HEK293 (cell line): Measurements from ENCODE around the gene GMNC.
A peak's percentile ranks its signal among the peaks of the same experiment; 100 is the strongest.

ENCODE experiments used
- CTCF ChIA-PET: fragments of 350-600 bp; formaldehyde crosslinking; extraction: SDS; loops from one replicate; lab custom pipeline; 2021; ENCODE audit warnings: antibody characterized with exemption; lab: Yijun Ruan, JAX
- POLR2A ChIA-PET: fragments of 300-600 bp; formaldehyde crosslinking; extraction: SDS; loops from one replicate; lab custom pipeline; 2020; ENCODE audit warnings: antibody characterized with exemption, inconsistent platforms; lab: Yijun Ruan, JAX
- H3K27ac ChIP-seq: fragments of 200-500 bp; sonication (Bioruptor generic); 2 replicates; pipeline ENCODE4 v1.5.1; 2014; ENCODE audit warnings: low read depth, low read length, control low read depth, inconsistent platforms; ENCODE audit errors: extremely low read depth
- H3K36me3 ChIP-seq, 2 experiments: fragments of 200-500 bp in 1 of 2; sonication (Bioruptor generic) in 1 of 2; 1 replicate in 1 of 2; 2 replicates in 1 of 2; pipeline ENCODE4 v1.5.1; 2014 to 2017; ENCODE audit warnings: inconsistent platforms in 2 of 2, low read length in 2 of 2; ENCODE audit not compliant: control insufficient read depth in 2 of 2, insufficient read depth in 1 of 2
- H3K4me1 ChIP-seq: fragments of 200-500 bp; sonication (Bioruptor generic); 2 replicates; pipeline ENCODE4 v1.5.1; 2014; ENCODE audit warnings: mild to moderate bottlenecking, low read length, inconsistent platforms; ENCODE audit not compliant: control insufficient read depth, insufficient read depth
- H3K4me3 ChIP-seq: 2 replicates; pipeline ENCODE4 v1.5.1; 2011; ENCODE audit warnings: low read depth, mild to moderate bottlenecking, control low read depth, low read length, moderate library complexity
- H3K9me3 ChIP-seq: fragments of 200-500 bp; sonication (Bioruptor generic); 2 replicates; pipeline ENCODE4 v1.5.1; 2014; ENCODE audit warnings: low read depth, low read length, inconsistent platforms; ENCODE audit not compliant: control insufficient read depth, insufficient read depth
- BCL11B ChIP-seq: fragments of 450-650 bp; formaldehyde crosslinking; IDR thresholded peaks from 2 replicates; pipeline ENCODE4 v1.5.1; 2016; ENCODE audit warnings: low read depth, missing biosample characterization, missing genetic modification characterization
- EGR2 ChIP-seq: fragments of 450-650 bp; formaldehyde crosslinking; IDR thresholded peaks from 2 replicates; pipeline ENCODE4 v1.5.1; 2016; ENCODE audit warnings: low read depth, missing biosample characterization, missing genetic modification characterization
- GFI1B ChIP-seq: fragments of 450-650 bp; formaldehyde crosslinking; IDR thresholded peaks from 2 replicates; pipeline ENCODE4 v1.5.1; 2016; ENCODE audit warnings: missing biosample characterization, missing genetic modification characterization
- HOXC10 ChIP-seq: sonication (generic); formaldehyde crosslinking; IDR thresholded peaks from 2 replicates; pipeline ENCODE4 v1.8.1; 2023; ENCODE audit warnings: mild to moderate bottlenecking, missing genetic modification reagents
- HOXD13 ChIP-seq: sonication (generic); formaldehyde crosslinking; IDR thresholded peaks from 2 replicates; pipeline ENCODE4 v1.8.0; 2022; ENCODE audit warnings: missing genetic modification reagents, borderline replicate concordance
- KLF1 ChIP-seq: fragments of 450-650 bp; formaldehyde crosslinking; IDR thresholded peaks from 2 replicates; pipeline ENCODE4 v1.5.1; 2016; ENCODE audit warnings: missing biosample characterization, missing genetic modification characterization
- KLF10 ChIP-seq: fragments of 450-650 bp; IDR thresholded peaks from 2 replicates; pipeline ENCODE4 v1.5.1; 2018; ENCODE audit warnings: missing biosample characterization, mild to moderate bottlenecking, missing genetic modification characterization
- MZF1 ChIP-seq: fragments of 450-650 bp; formaldehyde crosslinking; IDR thresholded peaks from 2 replicates; pipeline ENCODE4 v1.5.1; 2017; ENCODE audit warnings: missing biosample characterization, missing genetic modification characterization, borderline replicate concordance
- SCRT1 ChIP-seq: fragments of 450-650 bp; formaldehyde crosslinking; IDR thresholded peaks from 2 replicates; pipeline ENCODE4 v1.5.1; 2016; ENCODE audit warnings: missing biosample characterization, missing genetic modification characterization, borderline replicate concordance
- SCRT2 ChIP-seq: fragments of 450-650 bp; formaldehyde crosslinking; IDR thresholded peaks from 2 replicates; pipeline ENCODE4 v1.5.1; 2016; ENCODE audit warnings: missing biosample characterization, missing genetic modification characterization
- TRIM28 ChIP-seq: IDR thresholded peaks from 2 replicates; pipeline ENCODE4 v1.6.1; 2011; ENCODE audit warnings: low read length, control low read depth, borderline replicate concordance
- ZIC2 ChIP-seq: fragments of 450-650 bp; formaldehyde crosslinking; IDR thresholded peaks from 2 replicates; pipeline ENCODE4 v1.5.1; 2016; ENCODE audit warnings: missing biosample characterization, missing genetic modification characterization
- ZNF157 ChIP-seq: fragments of 450-650 bp; formaldehyde crosslinking; IDR thresholded peaks from 2 replicates; pipeline ENCODE4 v1.5.1; 2016; ENCODE audit warnings: missing biosample characterization, missing genetic modification characterization
- ZNF169 ChIP-seq: fragments of 450-650 bp; formaldehyde crosslinking; IDR thresholded peaks from 2 replicates; pipeline ENCODE4 v1.5.1; 2016; ENCODE audit warnings: missing biosample characterization, missing genetic modification characterization
- ZNF292 ChIP-seq: fragments of 450-650 bp; formaldehyde crosslinking; IDR thresholded peaks from 2 replicates; pipeline ENCODE4 v1.5.1; 2016; ENCODE audit warnings: low read depth, missing biosample characterization, missing genetic modification characterization, borderline replicate concordance
- ZNF311 ChIP-seq: fragments of 450-650 bp; formaldehyde crosslinking; IDR thresholded peaks from 2 replicates; pipeline ENCODE4 v1.5.1; 2017; ENCODE audit warnings: missing biosample characterization, missing genetic modification characterization, borderline replicate concordance
- ZNF362 ChIP-seq: fragments of 450-650 bp; formaldehyde crosslinking; IDR thresholded peaks from 2 replicates; pipeline ENCODE4 v1.5.1; 2016; ENCODE audit warnings: missing biosample characterization, missing genetic modification characterization
- ZNF37A ChIP-seq: fragments of 450-650 bp; IDR thresholded peaks from 2 replicates; pipeline ENCODE4 v1.5.1; 2018; ENCODE audit warnings: missing biosample characterization, missing genetic modification characterization
- ZNF391 ChIP-seq: fragments of 450-650 bp; formaldehyde crosslinking; IDR thresholded peaks from 2 replicates; pipeline ENCODE4 v1.5.1; 2016; ENCODE audit warnings: low read depth, missing biosample characterization, missing genetic modification characterization, borderline replicate concordance
- ZNF48 ChIP-seq: fragments of 450-650 bp; formaldehyde crosslinking; IDR thresholded peaks from 2 replicates; pipeline ENCODE4 v1.5.1; 2016; ENCODE audit warnings: missing biosample characterization, missing genetic modification characterization
- ZNF629 ChIP-seq: fragments of 450-650 bp; formaldehyde crosslinking; IDR thresholded peaks from 2 replicates; pipeline ENCODE4 v1.5.1; 2017; ENCODE audit warnings: missing biosample characterization, missing genetic modification characterization
- ZSCAN30 ChIP-seq: fragments of 450-650 bp; IDR thresholded peaks from 2 replicates; pipeline ENCODE4 v1.5.1; 2018; ENCODE audit warnings: missing biosample characterization, mild to moderate bottlenecking, missing genetic modification characterization, moderate library complexity
- ZXDB ChIP-seq: fragments of 450-650 bp; formaldehyde crosslinking; IDR thresholded peaks from 2 replicates; pipeline ENCODE4 v1.5.1; 2016; ENCODE audit warnings: missing biosample characterization, missing genetic modification characterization
- TF ChIP-seq, protein P1 (sequence below): fragments of 450-650 bp; formaldehyde crosslinking; IDR thresholded peaks from 2 replicates; pipeline ENCODE4 v1.5.1; 2016; ENCODE audit warnings: missing biosample characterization, missing genetic modification characterization, low read depth
- TF ChIP-seq, protein P2 (sequence below): IDR thresholded peaks from 2 replicates; pipeline ENCODE4 v1.6.1; 2011; ENCODE audit warnings: mild to moderate bottlenecking, low read depth, low read length, borderline replicate concordance
- TF ChIP-seq, protein P3 (sequence below): fragments of 450-650 bp; formaldehyde crosslinking; IDR thresholded peaks from 2 replicates; pipeline ENCODE4 v1.5.1; 2017; ENCODE audit warnings: missing biosample characterization, missing genetic modification characterization

GMNC gene

DNA sequence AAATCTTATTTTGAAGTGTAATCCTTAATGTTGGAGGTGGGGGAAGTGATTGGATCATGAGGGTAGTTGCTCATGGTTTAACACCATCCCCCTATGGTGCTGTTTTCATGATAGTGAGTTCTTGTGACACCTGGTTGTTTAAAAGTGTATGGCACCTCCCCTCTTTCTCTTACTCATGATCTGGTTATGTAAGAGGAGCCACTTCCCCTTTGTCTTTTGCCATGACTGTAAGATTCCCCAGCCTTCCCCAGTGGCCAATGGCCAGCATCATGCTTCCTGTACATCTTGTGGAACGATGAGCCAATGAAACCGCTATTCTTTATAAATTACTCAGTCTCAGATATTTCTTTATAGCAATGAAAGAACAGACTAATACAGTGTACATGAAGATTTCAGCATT is 39.8 kb upstream of the GMNC start:
- Histone ChIP-seq H3K4me1 (no peaks in the 10 kb centered on the region), H3K36me3 (no peaks in the 10 kb centered on the region), H3K4me3 (no peak overlapping the region), H3K9me3 (no peaks in the 10 kb centered on the region), H3K27ac (no peak overlapping the region)
- CTCF ChIA-PET: no interaction called here
- TF ChIP-seq ZNF292 (tag by site-specific recombination): no peak
- no peak for TF ChIP-seq HOXD13 (CRISPR knock-in tag)
- TF ChIP-seq ZNF391 (tag by site-specific recombination): no peak
- no peak for TF ChIP-seq ZNF629 (tag by site-specific recombination)
- no peak for TF ChIP-seq ZNF37A (tag by site-specific recombination)
- TF ChIP-seq ZNF169 (tag by site-specific recombination): no peak
- TF ChIP-seq ZNF48 (tag by site-specific recombination): no peak
- TF ChIP-seq HOXC10 (CRISPR knock-in tag): no peak
- TF ChIP-seq ZIC2 (tag by site-specific recombination): no peak
- no peak for TF ChIP-seq EGR2
- no peak for TF ChIP-seq KLF1 (tag by site-specific recombination)
- TF ChIP-seq GFI1B (tag by site-specific recombination): no peak
- no peak for TF ChIP-seq ZSCAN30 (tag by site-specific recombination)
- TF ChIP-seq, protein P1, sequence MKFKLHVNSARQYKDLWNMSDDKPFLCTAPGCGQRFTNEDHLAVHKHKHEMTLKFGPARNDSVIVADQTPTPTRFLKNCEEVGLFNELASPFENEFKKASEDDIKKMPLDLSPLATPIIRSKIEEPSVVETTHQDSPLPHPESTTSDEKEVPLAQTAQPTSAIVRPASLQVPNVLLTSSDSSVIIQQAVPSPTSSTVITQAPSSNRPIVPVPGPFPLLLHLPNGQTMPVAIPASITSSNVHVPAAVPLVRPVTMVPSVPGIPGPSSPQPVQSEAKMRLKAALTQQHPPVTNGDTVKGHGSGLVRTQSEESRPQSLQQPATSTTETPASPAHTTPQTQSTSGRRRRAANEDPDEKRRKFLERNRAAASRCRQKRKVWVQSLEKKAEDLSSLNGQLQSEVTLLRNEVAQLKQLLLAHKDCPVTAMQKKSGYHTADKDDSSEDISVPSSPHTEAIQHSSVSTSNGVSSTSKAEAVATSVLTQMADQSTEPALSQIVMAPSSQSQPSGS (tag by site-specific recombination): no peak
- no peak for TF ChIP-seq ZNF311 (tag by site-specific recombination)
- no peak for TF ChIP-seq ZXDB (tag by site-specific recombination)
- TF ChIP-seq ZNF157: no peak
- TF ChIP-seq TRIM28: no peak
- TF ChIP-seq, protein P2, sequence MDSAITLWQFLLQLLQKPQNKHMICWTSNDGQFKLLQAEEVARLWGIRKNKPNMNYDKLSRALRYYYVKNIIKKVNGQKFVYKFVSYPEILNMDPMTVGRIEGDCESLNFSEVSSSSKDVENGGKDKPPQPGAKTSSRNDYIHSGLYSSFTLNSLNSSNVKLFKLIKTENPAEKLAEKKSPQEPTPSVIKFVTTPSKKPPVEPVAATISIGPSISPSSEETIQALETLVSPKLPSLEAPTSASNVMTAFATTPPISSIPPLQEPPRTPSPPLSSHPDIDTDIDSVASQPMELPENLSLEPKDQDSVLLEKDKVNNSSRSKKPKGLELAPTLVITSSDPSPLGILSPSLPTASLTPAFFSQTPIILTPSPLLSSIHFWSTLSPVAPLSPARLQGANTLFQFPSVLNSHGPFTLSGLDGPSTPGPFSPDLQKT: no peak
- TF ChIP-seq BCL11B (tag by site-specific recombination): no peak
- POLR2A ChIA-PET: no interaction called here

GRCh38 chr3:190892395-190892902 is 30.0 kb upstream of the GMNC start:
- Histone ChIP-seq H3K4me1 (no peaks in the 10 kb centered on the region), H3K36me3 (no peaks in the 10 kb centered on the region), H3K4me3 (no peak overlapping the region), H3K27ac (no peak overlapping the region), H3K9me3 (no peaks in the 10 kb centered on the region)
- ChIA-PET POLR2A (no interaction called here), CTCF (interaction anchor here (0.7 to 1.0 kb wide), 3 partner anchors 30 to 158 kb away, joined by 3 to 6 read pairs (median 3); partner anchors contain the start of gene GMNC)
- no peak for TF ChIP-seq KLF10 (tag by site-specific recombination)
- TF ChIP-seq SCRT2 (tag by site-specific recombination): peak; percentile 95
- peak; percentile 93 for TF ChIP-seq SCRT1 (tag by site-specific recombination)
- TF ChIP-seq ZNF362 (tag by site-specific recombination): peak; percentile 29; the same call in 1 of the 2 replicates
- TF ChIP-seq, protein P3, sequence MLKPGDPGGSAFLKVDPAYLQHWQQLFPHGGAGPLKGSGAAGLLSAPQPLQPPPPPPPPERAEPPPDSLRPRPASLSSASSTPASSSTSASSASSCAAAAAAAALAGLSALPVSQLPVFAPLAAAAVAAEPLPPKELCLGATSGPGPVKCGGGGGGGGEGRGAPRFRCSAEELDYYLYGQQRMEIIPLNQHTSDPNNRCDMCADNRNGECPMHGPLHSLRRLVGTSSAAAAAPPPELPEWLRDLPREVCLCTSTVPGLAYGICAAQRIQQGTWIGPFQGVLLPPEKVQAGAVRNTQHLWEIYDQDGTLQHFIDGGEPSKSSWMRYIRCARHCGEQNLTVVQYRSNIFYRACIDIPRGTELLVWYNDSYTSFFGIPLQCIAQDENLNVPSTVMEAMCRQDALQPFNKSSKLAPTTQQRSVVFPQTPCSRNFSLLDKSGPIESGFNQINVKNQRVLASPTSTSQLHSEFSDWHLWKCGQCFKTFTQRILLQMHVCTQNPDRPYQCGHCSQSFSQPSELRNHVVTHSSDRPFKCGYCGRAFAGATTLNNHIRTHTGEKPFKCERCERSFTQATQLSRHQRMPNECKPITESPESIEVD: peak; percentile 53
- TF ChIP-seq MZF1 (tag by site-specific recombination): peak; percentile 80
